BE2C (cell line): ENCODE data around the gene SRCAP.
A peak's percentile ranks its signal among the peaks of the same experiment; 100 is the strongest.

ENCODE experiments used
- DNase-seq: peaks from one replicate; pipeline ENCODE4 v3.0.0-alpha.2; 2020
- H3K27me3 ChIP-seq: fragments of 250-450 bp; sonication (Bioruptor Pico); 2 replicates; pipeline ENCODE4 v1.5.1; 2020; ENCODE audit warnings: mild to moderate bottlenecking
- H3K36me3 ChIP-seq: fragments of 250-450 bp; sonication (Bioruptor Pico); 2 replicates; pipeline ENCODE4 v1.5.1; 2020; ENCODE audit warnings: mild to moderate bottlenecking
- H3K4me1 ChIP-seq: fragments of 250-450 bp; sonication (Bioruptor Pico); 2 replicates; pipeline ENCODE4 v1.5.1; 2020
- H3K4me3 ChIP-seq: 2 replicates; pipeline ENCODE4 v1.5.1; 2011; ENCODE audit warnings: low read depth, low read length
- H3K9me3 ChIP-seq: fragments of 250-450 bp; sonication (Bioruptor Pico); 2 replicates; pipeline ENCODE4 v1.5.1; 2020
- CTCF ChIP-seq: IDR thresholded peaks from 2 replicates; pipeline ENCODE4 v1.5.1; 2012; ENCODE audit warnings: mild to moderate bottlenecking, low read depth, low read length

Gene SRCAP

GRCh38 chr16:30715750-30716445 is 16.9 kb downstream of the SRCAP start:
- peaks cover 7% of the 10 kb centered on the region for H3K4me1 ChIP-seq
- H3K9me3 ChIP-seq, result no peaks in the 10 kb centered on the region
- H3K27me3 ChIP-seq, result no peaks in the 10 kb centered on the region
- H3K4me3 ChIP-seq, result peak overlapping the region; percentile 9; the same call in 1 of the 2 replicates
- H3K36me3 ChIP-seq, result peaks cover 58% of the 10 kb centered on the region
- DNase-seq, result peak; percentile 56
- TF ChIP-seq CTCF, result no peak

GRCh38 chr16:30720086-30720485 is 21.1 kb downstream of the SRCAP start:
- no peaks in the 10 kb centered on the region for H3K27me3 ChIP-seq
- H3K4me1 ChIP-seq, result peaks cover 6% of the 10 kb centered on the region
- H3K4me3 ChIP-seq, result no peak overlapping the region
- TF ChIP-seq CTCF, result no peak
- H3K36me3 ChIP-seq, result peaks cover 59% of the 10 kb centered on the region
- DNase-seq, result no peak
- H3K9me3 ChIP-seq, result no peaks in the 10 kb centered on the region

GRCh38 chr16:30720694-30721093 is 21.7 kb downstream of the SRCAP start:
- TF ChIP-seq CTCF, result no peak
- Histone ChIP-seq H3K9me3 (no peaks in the 10 kb centered on the region), H3K27me3 (no peaks in the 10 kb centered on the region), H3K36me3 (peaks cover 60% of the 10 kb centered on the region), H3K4me3 (no peak overlapping the region), H3K4me1 (peaks cover 3% of the 10 kb centered on the region; the same call in 1 of the 2 replicates)
- no peak for DNase-seq

GRCh38 chr16:30721167-30721566 is 22.2 kb downstream of the SRCAP start:
- Histone ChIP-seq H3K36me3 (peaks cover 60% of the 10 kb centered on the region), H3K27me3 (no peaks in the 10 kb centered on the region), H3K4me1 (no peaks in the 10 kb centered on the region), H3K9me3 (no peaks in the 10 kb centered on the region), H3K4me3 (no peak overlapping the region)
- no peak for DNase-seq
- no peak for TF ChIP-seq CTCF

GRCh38 chr16:30721606-30722005 is 22.6 kb downstream of the SRCAP start:
- Histone ChIP-seq H3K36me3 (peaks cover 55% of the 10 kb centered on the region), H3K4me3 (no peak overlapping the region), H3K27me3 (no peaks in the 10 kb centered on the region), H3K9me3 (no peaks in the 10 kb centered on the region), H3K4me1 (no peaks in the 10 kb centered on the region)
- DNase-seq, result no peak
- TF ChIP-seq CTCF, result no peak

GRCh38 chr16:30722443-30722842 is 23.5 kb downstream of the SRCAP start:
- no peaks in the 10 kb centered on the region for H3K27me3 ChIP-seq
- DNase-seq, result no peak
- H3K4me3 ChIP-seq, result no peak overlapping the region
- no peaks in the 10 kb centered on the region for H3K9me3 ChIP-seq
- H3K36me3 ChIP-seq, result peaks cover 57% of the 10 kb centered on the region
- H3K4me1 ChIP-seq, result no peaks in the 10 kb centered on the region
- no peak for TF ChIP-seq CTCF
